Stimulated activated CD8-positive, alpha-beta memory T cell treated with anti-CD3 and anti-CD28 coated beads, Interleukin-4, amount 100 ng/mL, for 4 hours (primary cell): ENCODE results near the gene MAGEA11.
"Not testable (repeated sequence)": the region's sequence is repeated elsewhere in the genome, so short reads cannot be mapped to it uniquely, and the experiment has no call there.

Experiments used
- DNase-seq, 2 donors: peaks; one replicate each; pipeline ENCODE4 v3.0.0-alpha.2; 2020; ENCODE audit warnings: low read depth in 2 of 2, low spot score in 1 of 2

MAGEA11 gene, protein sequence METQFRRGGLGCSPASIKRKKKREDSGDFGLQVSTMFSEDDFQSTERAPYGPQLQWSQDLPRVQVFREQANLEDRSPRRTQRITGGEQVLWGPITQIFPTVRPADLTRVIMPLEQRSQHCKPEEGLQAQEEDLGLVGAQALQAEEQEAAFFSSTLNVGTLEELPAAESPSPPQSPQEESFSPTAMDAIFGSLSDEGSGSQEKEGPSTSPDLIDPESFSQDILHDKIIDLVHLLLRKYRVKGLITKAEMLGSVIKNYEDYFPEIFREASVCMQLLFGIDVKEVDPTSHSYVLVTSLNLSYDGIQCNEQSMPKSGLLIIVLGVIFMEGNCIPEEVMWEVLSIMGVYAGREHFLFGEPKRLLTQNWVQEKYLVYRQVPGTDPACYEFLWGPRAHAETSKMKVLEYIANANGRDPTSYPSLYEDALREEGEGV

DNA sequence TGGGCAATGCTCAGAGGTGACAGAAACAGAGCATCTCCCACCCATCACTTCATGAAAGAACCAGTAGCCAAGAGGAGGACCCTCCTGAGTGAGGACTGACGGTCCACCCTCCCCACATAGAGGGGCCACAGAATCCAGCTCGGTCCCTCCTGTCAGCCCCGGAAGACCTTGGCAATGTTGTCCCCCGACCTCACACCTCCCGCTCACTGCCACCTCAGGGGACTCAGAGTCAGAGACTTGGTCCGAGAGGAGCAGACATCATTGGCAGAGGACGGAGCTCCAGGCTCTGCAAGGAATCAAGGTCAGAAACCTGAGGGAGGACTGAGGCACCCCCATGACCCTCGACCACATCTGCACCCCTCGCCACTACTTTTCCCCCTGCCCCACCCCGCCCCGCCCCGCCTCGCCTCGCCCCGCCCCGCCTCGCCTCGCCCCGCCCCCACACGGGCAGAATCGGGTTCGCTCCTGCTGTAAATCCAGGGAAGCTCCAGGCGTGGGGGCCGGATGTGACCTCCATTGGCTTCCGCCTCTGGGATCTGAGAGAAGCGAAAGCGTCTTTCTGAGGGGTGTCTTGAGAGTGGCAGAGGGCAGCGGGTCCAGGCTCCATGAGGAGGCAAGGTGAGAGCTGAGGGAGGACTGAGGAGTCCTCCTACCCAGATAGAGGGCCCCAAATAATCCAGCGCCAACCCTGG lies at the start of gene MAGEA11:
Gene MAGEA11 (plus strand): TSS at position 516 of the 692 bp plus-strand sequence. CDS start 1,100 bp downstream, outside the sequence.
- DNase-seq: no peak

- not testable (repeated sequence) for DNase-seq
These were observed 36.8 kb upstream of the MAGEA11 start for GRCh38 chrX:149675088-149675487.

DNA sequence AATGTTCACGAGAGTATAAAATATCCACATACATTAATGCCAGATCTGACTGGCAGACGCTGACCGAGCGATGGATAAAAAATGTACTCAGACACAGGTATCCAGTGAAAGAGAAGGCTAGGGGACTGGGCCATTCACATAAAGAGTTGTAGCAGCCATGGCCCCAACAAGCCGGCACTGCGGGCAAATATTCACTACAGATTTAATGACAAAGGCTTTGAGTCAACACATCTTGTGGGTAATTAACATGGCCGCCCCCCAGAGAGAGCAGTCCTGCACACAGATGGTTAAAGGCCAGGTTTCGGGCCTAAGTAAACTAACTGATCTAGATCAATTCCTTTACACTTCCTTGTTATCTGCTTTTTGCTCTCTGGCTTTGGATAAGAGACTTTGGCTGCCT lies 36.3 kb upstream of the MAGEA11 start:
- DNase-seq: not testable (repeated sequence)

- not testable (repeated sequence) for DNase-seq
These were observed 32.6 kb upstream of the MAGEA11 start for GRCh38 chrX:149679164-149679678.

GRCh38 chrX:149681182-149681581 lies 30.7 kb upstream of the MAGEA11 start:
- no peak for DNase-seq

DNA sequence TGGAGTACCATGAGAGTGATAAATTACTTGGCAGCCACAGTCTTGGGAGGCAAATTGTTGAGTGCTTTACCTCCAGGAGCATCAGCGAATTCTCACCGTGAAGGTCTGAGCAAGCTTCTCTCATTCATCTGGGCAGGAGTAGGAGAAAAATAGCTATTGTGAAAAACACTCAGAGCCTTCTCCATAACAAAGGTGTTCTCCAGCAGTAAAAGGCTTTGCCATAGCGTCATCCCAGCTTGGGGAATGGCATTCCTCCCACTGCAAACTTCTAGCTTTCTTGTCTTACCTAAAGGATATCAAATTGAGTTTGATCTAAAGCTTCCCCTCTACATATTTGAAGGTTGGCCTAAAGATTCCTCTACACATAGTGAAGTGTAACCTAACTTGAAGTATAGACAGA lies 29.8 kb upstream of the MAGEA11 start:
- DNase-seq: no peak

DNA sequence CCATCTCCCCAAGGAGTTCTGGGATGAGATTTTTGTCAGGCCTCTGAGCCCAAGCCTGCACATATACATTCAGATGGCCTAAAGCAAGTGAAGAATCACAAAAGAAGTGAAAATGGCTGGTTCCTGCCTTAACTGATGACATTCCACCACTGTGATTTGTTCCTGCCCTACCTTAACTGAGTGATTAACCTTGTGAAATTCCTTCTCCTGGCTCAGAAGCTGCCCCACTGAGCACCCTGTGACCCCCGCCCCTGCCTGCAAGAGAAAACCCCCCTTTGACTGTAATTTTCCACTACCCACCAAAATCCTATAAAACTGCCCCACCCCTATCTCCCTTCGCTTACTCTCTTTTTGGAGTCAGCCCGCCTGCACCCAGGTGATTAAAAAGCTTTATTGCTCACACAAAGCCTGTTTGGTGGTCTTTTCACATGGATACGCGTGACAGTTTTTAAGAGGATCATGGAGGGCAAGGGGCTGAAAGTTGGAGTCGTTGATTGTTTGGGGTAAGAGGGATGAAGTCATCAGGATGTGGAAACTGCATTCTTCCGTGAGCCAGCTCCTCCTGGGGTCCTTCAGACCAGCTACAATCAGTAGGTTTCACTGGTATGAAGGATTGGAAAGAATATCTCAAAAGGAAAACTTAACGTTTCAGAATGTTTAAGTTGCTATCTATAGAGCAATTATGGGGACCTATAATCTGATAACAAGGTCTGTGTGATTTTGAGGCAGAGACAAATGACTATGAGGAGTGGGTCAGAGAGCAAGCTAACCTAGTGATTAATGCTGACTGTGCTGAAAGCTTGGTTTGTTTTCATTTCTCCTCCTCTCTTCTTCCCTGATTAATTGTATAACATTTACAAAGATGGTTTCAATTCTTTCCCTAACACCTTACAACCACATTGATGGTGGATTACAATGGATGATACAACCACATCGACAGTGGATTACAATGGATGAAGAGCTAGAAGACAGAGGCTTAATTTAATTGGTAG lies 28.6 kb upstream of the MAGEA11 start:
- no peak for DNase-seq

DNA sequence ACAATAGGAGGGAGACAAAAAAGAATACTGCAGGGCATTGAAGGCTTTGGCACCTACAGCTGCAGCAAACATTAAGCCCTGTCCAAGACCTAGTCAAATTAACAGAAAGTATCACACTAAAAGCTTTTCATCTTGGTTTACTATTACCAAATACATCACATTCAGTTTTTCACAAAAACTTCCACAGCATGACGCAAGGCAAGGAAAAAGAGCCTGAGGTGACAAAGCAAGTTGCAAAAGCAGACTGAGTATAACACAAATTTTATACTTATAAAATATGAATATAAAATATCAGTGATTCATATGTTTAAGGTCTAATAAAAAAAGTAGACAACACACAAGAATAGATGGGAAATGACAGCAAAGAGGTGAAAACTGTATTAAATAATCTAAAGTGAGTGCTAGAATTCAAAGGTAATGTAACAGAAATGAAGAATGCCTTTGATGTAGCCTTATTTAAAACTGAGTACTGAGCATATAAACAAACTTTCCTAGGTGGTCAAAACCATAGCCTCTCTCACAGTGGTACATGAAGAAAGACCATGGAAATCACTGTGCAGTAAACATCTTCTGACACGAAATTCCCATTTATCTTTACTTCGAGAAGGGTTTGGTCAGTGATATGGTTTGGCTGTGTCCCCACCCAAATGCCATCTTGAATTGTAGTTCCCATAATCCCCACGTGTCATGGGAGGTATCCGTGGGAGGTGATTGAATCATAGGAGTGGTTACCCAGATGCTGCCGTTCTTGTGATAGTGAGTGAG lies 27.7 kb upstream of the MAGEA11 start:
- no peak for DNase-seq

GRCh38 chrX:149687991-149688390 lies 23.9 kb upstream of the MAGEA11 start:
- no peak for DNase-seq

- DNase-seq: no peak
These were observed 23.3 kb upstream of the MAGEA11 start for GRCh38 chrX:149688552-149688951.

- DNase-seq: no peak
These were observed 20.1 kb upstream of the MAGEA11 start for GRCh38 chrX:149691794-149692193.

DNA sequence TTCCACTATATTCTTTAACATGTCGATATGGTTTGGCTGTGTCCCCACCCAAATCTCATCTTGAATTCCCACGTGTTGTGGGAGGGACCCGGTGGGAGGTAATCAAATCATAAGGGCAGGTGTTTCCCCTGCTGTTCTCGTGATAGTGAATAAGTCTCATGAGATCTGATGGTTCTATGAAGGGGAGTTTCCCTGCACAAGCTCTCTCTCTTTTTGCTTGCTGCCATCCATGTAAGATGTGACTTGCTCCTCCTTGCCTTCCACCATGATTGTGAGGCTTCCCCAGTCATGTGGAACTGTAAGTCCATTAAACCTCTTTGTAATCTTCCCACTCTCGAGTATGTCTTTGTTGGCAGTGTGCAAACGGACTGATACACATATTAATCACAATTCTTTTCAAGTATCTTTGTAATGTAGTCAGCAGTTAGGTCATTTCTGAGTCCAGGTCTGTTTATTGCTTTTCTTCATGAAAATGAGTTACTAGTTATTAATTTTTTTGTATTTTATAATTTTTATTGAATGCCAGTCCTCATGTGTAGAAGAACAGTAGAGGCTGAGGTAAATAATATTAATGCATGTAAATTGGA lies 19.1 kb upstream of the MAGEA11 start:
- DNase-seq: not testable (repeated sequence)

DNA sequence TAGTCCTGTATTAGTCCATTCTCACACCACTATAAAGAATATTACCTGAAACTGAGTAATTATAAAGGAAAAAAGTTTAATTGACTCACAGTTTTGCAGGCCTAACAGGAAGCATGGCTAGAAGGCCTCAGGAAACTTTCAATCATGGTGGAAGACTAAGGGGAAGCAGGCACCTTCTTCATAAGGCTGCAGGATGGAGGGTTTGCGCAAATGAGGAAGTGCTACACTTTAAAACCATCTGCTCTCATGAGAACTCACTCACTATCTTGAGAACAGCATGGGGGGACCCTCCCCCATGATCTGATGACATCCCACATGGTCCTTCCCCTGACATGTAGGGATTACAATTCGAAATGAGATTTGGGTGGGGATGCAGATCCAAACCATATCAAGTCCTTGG lies 12.1 kb upstream of the MAGEA11 start:
- no peak for DNase-seq

DNA sequence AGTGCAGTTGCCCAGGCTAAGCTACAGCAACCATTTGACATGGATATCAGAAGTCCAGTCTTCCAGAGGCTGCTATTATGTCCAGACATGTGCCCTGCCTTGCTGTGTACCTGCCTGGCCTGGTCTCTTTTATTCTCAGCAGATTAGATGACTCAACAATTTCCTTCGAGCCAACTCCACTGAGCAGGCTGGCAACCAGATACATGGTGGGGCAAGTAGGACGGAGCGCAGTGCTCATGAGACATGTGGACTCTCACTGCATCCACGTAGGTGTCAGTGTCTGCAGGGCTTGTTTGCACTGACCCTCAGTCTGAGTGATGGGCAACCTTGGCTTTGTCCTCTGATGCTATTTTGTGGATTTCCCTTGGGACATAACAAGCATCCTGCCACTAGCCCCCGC lies 7.2 kb upstream of the MAGEA11 start:
- no peak for DNase-seq

DNA sequence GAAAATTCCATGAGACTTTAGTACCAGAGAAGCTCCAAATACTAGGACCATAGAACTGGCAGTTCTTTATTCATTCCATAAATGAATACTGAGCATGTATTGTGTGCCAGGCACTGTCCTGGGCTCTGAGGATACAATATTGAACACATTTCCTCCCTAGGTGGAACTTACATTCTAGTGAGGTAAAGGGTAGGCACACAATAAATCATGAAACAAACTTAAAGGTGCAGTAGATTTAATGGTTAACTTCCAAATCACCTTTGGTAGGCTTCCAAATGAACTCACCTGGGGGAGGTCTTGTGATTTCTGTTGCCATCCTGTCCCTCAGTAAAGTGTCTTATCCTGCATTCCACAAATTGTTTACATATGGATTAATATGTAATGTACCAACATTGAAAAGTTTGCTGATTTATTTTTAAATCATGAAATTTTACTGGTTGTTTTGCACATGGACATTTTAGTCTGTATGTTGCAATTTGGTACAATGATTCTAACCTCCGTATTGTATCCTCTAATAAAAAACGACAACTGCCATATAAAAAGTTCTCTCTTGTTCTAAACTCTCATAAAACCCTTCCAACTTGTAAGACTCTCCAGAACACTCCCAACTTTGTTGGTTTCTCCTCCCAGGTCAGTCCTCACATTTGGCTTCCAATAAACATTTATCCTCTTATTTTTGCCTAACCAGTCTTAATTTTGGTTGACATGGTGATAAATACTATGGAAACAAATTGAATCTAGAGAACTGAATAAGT lies 4.5 kb upstream of the MAGEA11 start:
- no peak for DNase-seq

DNA sequence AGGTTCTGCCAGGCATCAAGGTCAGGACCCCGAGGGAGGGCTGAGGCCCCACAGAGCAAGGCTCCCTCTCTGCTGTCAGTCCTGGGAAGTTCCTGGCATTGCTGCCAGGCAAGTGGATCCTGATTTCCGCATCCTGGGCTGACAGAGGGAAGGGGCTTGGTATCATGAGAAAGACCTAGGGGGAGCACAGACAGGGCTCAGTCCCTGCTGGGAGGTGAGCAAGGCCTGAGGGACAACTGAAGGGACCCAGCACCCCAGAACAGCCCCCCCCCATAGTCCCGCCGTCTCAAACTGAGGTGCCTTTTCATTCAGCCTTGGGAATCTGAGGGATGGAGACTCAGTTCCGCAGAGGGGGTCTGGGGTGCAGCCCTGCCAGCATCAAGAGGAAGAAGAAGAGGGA lies 971 bp downstream of the MAGEA11 start:
- no peak for DNase-seq

GRCh38 chrX:149713279-149714050 lies 1.6 kb downstream of the MAGEA11 start:
- no peak for DNase-seq

- no peak for DNase-seq
These were observed 3.6 kb downstream of the MAGEA11 start for GRCh38 chrX:149715468-149715867.
